ENCODE data around the gene YTHDC2.

Gene YTHDC2

GRCh38 chr5:113513384-113514288, at the start of gene YTHDC2:
TSS of gene YTHDC2 (plus strand) at chr5:113513694. CDS start at chr5:113513896, 202 bp downstream.
- peak; percentile 90 for DNase-seq

- DNase-seq = no peak
Observed at GRCh38 chr5:113474100-113474728, 39.3 kb upstream of the YTHDC2 start.

GRCh38 chr5:113478691-113479090, 34.8 kb upstream of the YTHDC2 start:
- no peak for DNase-seq

DNA sequence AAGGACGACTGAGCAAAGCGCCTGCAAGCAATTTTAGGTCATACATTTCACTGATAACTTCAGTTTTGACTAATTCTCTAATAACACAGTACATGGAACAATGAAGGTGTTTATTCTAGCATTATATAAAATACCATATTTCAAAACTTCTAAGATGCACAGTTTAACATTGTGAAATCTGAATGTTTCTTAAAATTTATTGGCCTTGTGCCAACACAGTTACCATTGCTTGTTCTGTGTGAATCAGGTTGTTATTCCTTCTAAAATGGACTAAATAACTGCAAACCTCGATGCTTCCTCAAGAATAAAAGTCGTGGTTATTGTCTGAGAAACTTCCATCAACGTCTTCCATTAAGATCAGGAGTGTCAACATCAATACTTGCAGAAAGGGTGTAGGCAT, 33.3 kb upstream of the YTHDC2 start:
- no peak for DNase-seq

GRCh38 chr5:113487416-113487780, 26.1 kb upstream of the YTHDC2 start:
- DNase-seq = no peak

- DNase-seq = peak; percentile 30
Observed at GRCh38 chr5:113487781-113488644, 25.5 kb upstream of the YTHDC2 start, which contains the start of gene MCC. TSS of gene MCC (minus strand) at chr5:113488453.

GRCh38 chr5:113488645-113489184, 24.8 kb upstream of the YTHDC2 start:
- no peak for DNase-seq

DNA sequence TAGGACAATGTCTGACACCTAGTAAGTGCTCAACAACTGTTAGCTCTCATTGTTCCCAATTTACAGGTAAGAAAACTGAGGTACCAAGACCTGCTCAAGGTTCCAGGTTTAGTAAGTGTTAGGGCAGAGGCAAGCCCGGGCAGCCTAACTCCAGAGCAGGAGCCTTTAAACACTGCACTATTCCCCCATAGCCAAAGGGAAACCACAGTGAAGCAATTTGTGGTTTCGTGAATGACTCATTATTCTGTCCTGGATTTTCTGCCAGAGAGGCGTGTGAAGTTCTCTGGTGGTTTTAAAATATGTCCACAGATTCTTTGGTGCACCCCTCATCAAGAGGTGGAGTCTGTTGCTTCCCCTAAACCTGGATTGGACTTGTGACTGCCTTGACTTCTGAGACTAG, 24.2 kb upstream of the YTHDC2 start:
- DNase-seq = no peak

DNA sequence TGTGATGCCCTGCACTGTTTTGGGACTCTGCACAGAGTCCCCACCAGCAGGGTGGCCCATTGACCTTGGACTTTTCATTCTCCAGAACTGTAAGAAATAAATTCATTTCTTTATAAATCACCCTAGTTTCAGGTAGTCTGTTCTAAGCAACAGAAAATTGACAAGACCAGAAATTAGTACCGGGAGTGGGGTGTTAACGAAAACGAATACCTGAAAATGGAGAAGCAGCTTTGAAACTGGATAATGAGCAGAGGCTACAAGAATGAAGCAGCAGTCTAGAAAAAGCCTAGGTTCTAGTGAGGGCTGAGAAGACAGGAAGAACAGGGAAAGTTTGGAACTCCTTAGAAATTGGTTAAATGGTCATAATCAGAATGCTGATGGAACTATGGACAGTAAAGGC, 23.2 kb upstream of the YTHDC2 start:
- no peak for DNase-seq

DNA sequence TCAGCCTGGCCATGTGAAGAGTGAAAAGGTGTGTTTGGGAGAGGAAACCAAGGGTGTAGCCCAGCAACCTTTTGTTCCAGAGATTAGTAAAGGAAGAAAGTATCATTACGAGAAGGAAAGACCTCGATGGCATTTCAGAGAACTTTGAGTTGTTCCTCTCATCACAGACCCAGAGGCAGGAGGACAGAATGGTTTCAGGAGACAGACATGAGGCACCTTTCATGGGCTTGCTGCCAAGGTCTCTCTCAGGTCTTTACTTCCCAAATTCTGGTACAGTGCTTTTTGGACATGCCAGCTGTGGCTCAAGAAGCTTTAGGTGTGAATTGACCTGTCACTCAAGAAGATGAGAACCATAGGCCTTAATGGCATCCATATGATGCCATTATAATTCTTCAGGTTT, 22.5 kb upstream of the YTHDC2 start:
- no peak for DNase-seq

DNA sequence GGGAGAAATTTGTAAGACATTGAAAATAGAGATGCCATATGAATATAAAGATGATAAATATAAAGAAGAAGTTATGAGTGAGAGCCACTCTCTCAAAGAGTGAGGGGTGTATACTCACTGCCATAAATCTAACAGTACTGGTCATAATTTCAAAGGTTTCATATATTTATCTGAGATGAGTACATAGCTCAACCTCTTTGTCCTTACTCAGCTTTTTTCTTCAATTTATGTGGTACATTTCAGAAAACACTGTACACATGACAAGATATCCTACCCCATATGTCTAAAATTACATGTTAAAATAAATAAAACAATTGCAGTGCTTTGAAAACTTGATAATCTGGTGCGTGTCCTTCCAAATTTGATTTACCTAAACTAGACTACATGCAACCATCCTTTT, 20.0 kb upstream of the YTHDC2 start:
- DNase-seq = no peak

DNA sequence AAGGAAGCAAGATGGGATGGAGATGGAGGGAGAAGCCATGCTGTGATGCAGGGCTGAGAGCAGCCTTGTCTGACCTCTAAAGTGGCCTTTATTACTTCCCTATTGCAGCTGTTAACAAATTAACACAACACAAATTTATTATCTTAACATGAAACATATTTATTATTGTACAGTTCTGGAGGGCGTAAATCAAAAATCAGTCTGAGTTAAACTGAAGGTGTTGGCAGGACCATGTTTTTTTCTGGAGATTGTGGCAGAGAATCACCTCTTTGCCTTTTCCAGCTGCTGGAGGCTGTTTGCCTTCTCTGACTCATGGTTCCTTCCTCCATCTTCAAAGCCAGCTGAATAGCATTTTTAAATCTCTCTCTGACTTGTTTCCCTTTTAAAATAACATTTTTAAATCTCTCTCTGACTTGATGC, 18.1 kb upstream of the YTHDC2 start:
- no peak for DNase-seq

DNA sequence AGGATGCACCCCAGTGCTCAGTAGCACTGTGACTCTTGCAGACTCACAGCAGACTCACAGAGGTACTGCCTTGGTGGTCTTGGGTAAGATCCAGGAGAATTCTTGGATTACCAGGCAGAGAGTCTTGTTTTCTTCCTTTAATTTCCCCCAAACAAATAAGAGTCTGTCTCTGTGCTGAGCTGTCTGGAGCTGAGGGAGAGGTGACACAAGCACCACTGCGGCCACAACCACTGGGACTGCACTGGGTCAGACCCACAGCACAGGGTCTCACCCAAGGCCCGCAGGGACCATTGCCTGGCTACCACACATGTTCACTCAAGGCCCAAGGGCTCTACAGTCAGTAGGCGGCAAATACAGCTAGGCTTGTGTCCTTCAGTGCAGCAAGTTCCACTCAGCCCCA, 11.4 kb upstream of the YTHDC2 start:
- no peak for DNase-seq

DNA sequence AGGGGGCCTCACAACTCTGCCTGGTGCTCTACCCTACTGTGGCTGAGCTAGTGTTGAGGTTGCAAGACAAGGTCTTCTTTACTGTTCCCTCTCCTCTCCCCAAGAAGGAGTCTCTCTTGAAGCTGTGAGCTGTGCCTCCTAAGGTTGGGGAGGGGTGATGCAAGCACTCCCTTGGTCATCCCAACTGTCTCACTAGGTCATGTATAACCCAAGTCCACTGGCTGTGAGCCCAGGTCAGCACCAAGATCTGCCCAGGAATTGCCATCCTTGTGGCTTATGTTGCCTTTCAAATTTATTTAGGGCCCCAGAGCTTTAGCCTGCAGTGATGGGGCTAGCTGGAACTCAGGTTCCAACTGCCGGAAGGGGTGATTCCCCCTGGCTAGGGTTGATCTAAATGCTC, 10.3 kb upstream of the YTHDC2 start:
- DNase-seq = no peak

GRCh38 chr5:113505181-113505580, 8.3 kb upstream of the YTHDC2 start:
- no peak for DNase-seq

DNA sequence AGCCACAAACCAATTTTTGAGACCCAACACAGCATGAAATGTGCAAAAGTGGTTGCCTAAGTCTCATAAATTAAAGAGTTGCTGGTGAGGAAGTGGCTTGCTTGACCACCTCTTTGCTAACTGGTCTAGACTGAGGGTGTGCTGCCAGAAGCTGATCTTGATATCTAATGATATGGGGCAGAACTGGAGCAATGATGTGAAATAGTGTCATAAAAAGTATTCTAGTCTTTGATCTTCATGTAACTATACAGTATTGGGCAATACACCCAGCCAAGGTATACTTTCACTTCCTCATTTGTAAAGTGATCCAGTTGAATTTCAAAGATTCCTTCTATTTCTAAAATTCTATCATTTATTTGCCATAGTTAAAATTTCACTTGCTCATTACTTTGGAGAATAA, 5.9 kb upstream of the YTHDC2 start:
- no peak for DNase-seq

- DNase-seq = no peak
Observed at GRCh38 chr5:113508756-113509155, 4.7 kb upstream of the YTHDC2 start.

- DNase-seq = no peak
Observed at GRCh38 chr5:113510836-113511451, 2.5 kb upstream of the YTHDC2 start.

DNA sequence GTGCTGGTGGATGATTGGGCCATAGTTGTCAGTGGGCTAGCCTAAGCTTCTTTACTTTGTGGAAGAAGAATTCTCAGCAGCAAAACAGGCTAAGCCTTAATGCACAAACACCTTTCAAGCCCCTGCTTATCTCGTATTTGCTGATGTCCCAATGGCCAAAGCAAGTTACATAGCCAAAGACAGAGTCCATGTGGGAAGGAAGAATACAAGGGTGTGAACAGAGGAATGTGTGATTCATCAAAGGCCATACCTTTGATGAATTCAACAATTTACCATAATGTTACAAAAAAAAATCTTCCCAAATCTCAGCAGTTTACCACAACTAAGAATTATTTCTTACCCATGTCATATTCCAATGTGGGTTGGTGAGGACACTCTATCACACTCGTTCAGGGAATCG, 1.2 kb upstream of the YTHDC2 start:
- no peak for DNase-seq

GRCh38 chr5:113514289-113514635, 768 bp downstream of the YTHDC2 start:
- DNase-seq = no peak

GRCh38 chr5:113518884-113519283, 5.4 kb downstream of the YTHDC2 start:
- DNase-seq = no peak

DNA sequence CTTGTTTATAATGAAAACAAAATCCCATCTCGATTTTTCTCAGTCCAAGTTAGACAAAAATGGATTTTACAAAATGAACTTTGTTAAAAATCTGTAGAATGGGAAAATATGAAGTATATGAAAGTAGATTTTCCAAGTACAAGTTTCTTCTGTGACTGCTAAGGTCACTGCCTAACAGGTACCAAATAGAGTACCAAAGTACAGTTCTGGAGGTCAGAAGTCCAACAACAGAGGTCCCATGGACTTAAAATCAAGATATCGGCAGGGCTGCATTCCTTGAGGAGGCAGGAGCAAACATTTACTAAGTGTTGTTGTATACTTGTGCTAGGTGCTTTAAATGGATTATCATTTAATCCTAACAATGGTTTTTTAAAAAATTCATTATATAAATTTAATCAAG, 5.9 kb downstream of the YTHDC2 start:
- DNase-seq = no peak

GRCh38 chr5:113520429-113520828, 6.9 kb downstream of the YTHDC2 start:
- DNase-seq = no peak

All from activated naive CD4-positive, alpha-beta T cell treated with Interleukin-2 at 50 U/mL for 16 hours (primary cell).